ENCODE data around the gene RICTOR.

The RICTOR gene

GRCh38 chr5:39076757-39077728 lies 2.8 kb upstream of the RICTOR start:
- no peak overlapping the region for H3K27ac ChIP-seq (ENCODE audit: low read depth, low read length)

GRCh38 chr5:39076101-39076756 lies 2.0 kb upstream of the RICTOR start:
- no peaks in the 10 kb centered on the region for H3K36me3 ChIP-seq (ENCODE audit: control insufficient read depth in 5 of 5, insufficient read depth in 5 of 5, low read length in 5 of 5)
- H3K9ac ChIP-seq (ENCODE audit: low read length in 5 of 5): no peak overlapping the region
- peaks cover 0 to 29% (median 27%) of the 10 kb centered on the region in 5 donors for H3K4me1 ChIP-seq (ENCODE audit: control insufficient read depth in 5 of 5, insufficient read depth in 5 of 5, low read length in 5 of 5)
- H3K4me3 ChIP-seq (ENCODE audit: low read depth in 1 of 5, low read length in 5 of 5): no peak overlapping the region
- no peaks in the 10 kb centered on the region for H3K9me3 ChIP-seq (ENCODE audit: control insufficient read depth in 5 of 5, low read length in 5 of 5)
- H3K27ac ChIP-seq (ENCODE audit: low read depth, low read length): no peak overlapping the region
- H3K27me3 ChIP-seq (ENCODE audit: control insufficient read depth in 5 of 5, insufficient read depth in 4 of 5, low read length in 5 of 5): no peaks in the 10 kb centered on the region

More at GRCh38 chr5:39076757-39077728, 2.8 kb upstream of the RICTOR start:
- no peak overlapping the region for H3K4me3 ChIP-seq (ENCODE audit: low read depth in 1 of 5, low read length in 5 of 5)
- no peak overlapping the region for H3K9ac ChIP-seq (ENCODE audit: low read length in 5 of 5)
- no peaks in the 10 kb centered on the region for H3K27me3 ChIP-seq (ENCODE audit: control insufficient read depth in 5 of 5, insufficient read depth in 4 of 5, low read length in 5 of 5)
- peaks cover 0 to 27% (median 24%) of the 10 kb centered on the region in 5 donors for H3K4me1 ChIP-seq (ENCODE audit: control insufficient read depth in 5 of 5, insufficient read depth in 5 of 5, low read length in 5 of 5)
- no peaks in the 10 kb centered on the region for H3K36me3 ChIP-seq (ENCODE audit: control insufficient read depth in 5 of 5, insufficient read depth in 5 of 5, low read length in 5 of 5)
- no peaks in the 10 kb centered on the region for H3K9me3 ChIP-seq (ENCODE audit: control insufficient read depth in 5 of 5, low read length in 5 of 5)

- Histone ChIP-seq H3K36me3 (ENCODE audit: control insufficient read depth in 5 of 5, insufficient read depth in 5 of 5, low read length in 5 of 5) (peaks cover 0 to 3% (median 0%) of the 10 kb centered on the region in 5 donors), H3K9me3 (ENCODE audit: control insufficient read depth in 5 of 5, low read length in 5 of 5) (no peaks in the 10 kb centered on the region), H3K27me3 (ENCODE audit: control insufficient read depth in 5 of 5, insufficient read depth in 4 of 5, low read length in 5 of 5) (no peaks in the 10 kb centered on the region), H3K9ac (ENCODE audit: low read length in 5 of 5) (peak overlapping the region; percentile 21 to 98 (median 88)), H3K27ac (ENCODE audit: low read depth, low read length) (peak overlapping the region; percentile 92), H3K4me3 (ENCODE audit: low read depth in 1 of 5, low read length in 5 of 5) (peak overlapping the region; percentile 82 to 96 (median 89)), H3K4me1 (ENCODE audit: control insufficient read depth in 5 of 5, insufficient read depth in 5 of 5, low read length in 5 of 5) (peaks cover 0 to 29% (median 23%) of the 10 kb centered on the region in 5 donors)
Observed at GRCh38 chr5:39073767-39074016, 507 bp downstream of the RICTOR start.

- Histone ChIP-seq H3K4me1 (ENCODE audit: control insufficient read depth in 5 of 5, insufficient read depth in 5 of 5, low read length in 5 of 5) (peaks cover 0 to 29% (median 23%) of the 10 kb centered on the region in 5 donors), H3K27ac (ENCODE audit: low read depth, low read length) (peak overlapping the region; percentile 92), H3K36me3 (ENCODE audit: control insufficient read depth in 5 of 5, insufficient read depth in 5 of 5, low read length in 5 of 5) (peaks cover 0 to 6% (median under 1%) of the 10 kb centered on the region in 5 donors)
Observed at GRCh38 chr5:39072925-39073766, 1.1 kb downstream of the RICTOR start.

DNA sequence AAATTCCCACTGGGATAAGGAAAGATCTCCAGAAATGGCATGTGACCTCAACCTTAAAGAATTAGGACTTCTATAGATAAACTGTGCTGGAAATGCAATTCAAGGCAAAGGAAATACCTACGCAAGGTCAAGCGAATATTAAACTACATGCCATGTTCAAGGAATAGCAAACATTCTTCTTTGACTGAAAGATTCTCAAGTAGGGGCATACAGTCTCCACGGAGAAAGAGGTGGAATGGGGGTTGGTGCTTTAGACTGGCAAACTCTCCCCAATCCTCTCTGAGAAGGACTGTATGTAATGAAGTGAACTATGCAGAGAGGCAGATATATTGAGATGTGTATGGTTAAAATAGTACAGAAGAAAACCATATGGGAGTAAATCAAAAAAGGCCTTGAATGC lies 6.1 kb downstream of the RICTOR start:
- Histone ChIP-seq H3K36me3 (ENCODE audit: control insufficient read depth in 5 of 5, insufficient read depth in 5 of 5, low read length in 5 of 5) (peaks cover 3 to 20% (median 11%) of the 10 kb centered on the region in 5 donors), H3K4me3 (ENCODE audit: low read depth in 1 of 5, low read length in 5 of 5) (no peak overlapping the region), H3K27me3 (ENCODE audit: control insufficient read depth in 5 of 5, insufficient read depth in 4 of 5, low read length in 5 of 5) (no peaks in the 10 kb centered on the region), H3K27ac (ENCODE audit: low read depth, low read length) (no peak overlapping the region), H3K9ac (ENCODE audit: low read length in 5 of 5) (no peak overlapping the region), H3K4me1 (ENCODE audit: control insufficient read depth in 5 of 5, insufficient read depth in 5 of 5, low read length in 5 of 5) (peaks cover 0 to 16% (median 9%) of the 10 kb centered on the region in 5 donors), H3K9me3 (ENCODE audit: control insufficient read depth in 5 of 5, low read length in 5 of 5) (peaks cover 0 to 7% (median 0%) of the 10 kb centered on the region in 5 donors)

More at GRCh38 chr5:39072925-39073766, 1.1 kb downstream of the RICTOR start:
- peak overlapping the region; percentile 82 to 96 (median 89) for H3K4me3 ChIP-seq (ENCODE audit: low read depth in 1 of 5, low read length in 5 of 5)
- no peaks in the 10 kb centered on the region for H3K27me3 ChIP-seq (ENCODE audit: control insufficient read depth in 5 of 5, insufficient read depth in 4 of 5, low read length in 5 of 5)
- H3K9me3 ChIP-seq (ENCODE audit: control insufficient read depth in 5 of 5, low read length in 5 of 5): no peaks in the 10 kb centered on the region
- H3K9ac ChIP-seq (ENCODE audit: low read length in 5 of 5): peak overlapping the region; percentile 21 to 98 (median 88)

DNA sequence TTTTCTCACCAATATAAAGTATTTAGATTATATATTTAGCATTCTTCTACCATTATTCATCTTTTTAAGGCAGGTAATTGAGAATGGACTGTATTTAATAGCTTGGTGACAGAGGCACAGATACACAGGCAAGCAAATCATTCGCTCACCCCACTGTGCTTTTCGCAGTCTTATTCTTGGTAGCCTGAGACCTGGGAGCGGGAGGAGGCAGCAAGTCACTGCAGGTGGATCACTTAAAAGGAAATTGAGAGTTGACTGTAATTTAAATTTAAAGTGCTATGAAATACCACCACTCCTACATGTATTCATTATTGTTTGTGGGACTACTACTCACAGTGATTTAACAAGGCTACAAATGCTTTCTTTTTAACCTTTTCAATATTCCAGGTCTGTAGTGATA lies 9.7 kb downstream of the RICTOR start:
- Histone ChIP-seq H3K27me3 (ENCODE audit: control insufficient read depth in 5 of 5, insufficient read depth in 4 of 5, low read length in 5 of 5) (no peaks in the 10 kb centered on the region), H3K4me1 (ENCODE audit: control insufficient read depth in 5 of 5, insufficient read depth in 5 of 5, low read length in 5 of 5) (peaks cover 0 to 7% (median 4%) of the 10 kb centered on the region in 5 donors), H3K36me3 (ENCODE audit: control insufficient read depth in 5 of 5, insufficient read depth in 5 of 5, low read length in 5 of 5) (peaks cover 3 to 20% (median 11%) of the 10 kb centered on the region in 5 donors), H3K9ac (ENCODE audit: low read length in 5 of 5) (no peak overlapping the region), H3K9me3 (ENCODE audit: control insufficient read depth in 5 of 5, low read length in 5 of 5) (peaks cover 0 to 7% (median 0%) of the 10 kb centered on the region in 5 donors), H3K4me3 (ENCODE audit: low read depth in 1 of 5, low read length in 5 of 5) (no peak overlapping the region), H3K27ac (ENCODE audit: low read depth, low read length) (no peak overlapping the region)

DNA sequence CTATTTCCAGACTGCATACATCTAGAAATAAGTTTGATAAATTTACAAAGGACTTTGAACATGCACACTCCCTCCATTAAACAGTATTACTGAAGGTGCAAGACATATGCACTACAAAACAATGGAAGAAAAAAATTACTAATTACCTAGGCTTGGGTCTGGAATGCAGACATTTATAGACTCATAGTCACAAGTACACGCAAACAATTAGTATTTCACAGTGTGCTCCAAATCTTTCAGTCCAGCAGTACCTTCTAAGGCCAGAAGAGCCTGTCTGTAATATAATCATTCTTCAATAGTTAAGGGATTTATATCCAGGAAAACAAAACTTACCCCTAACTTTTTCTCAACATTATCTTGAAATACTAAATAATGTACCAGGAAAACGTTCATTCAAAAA lies 11.2 kb downstream of the RICTOR start:
- H3K9me3 ChIP-seq (ENCODE audit: control insufficient read depth in 5 of 5, low read length in 5 of 5): peaks cover 0 to 7% (median 0%) of the 10 kb centered on the region in 5 donors

DNA sequence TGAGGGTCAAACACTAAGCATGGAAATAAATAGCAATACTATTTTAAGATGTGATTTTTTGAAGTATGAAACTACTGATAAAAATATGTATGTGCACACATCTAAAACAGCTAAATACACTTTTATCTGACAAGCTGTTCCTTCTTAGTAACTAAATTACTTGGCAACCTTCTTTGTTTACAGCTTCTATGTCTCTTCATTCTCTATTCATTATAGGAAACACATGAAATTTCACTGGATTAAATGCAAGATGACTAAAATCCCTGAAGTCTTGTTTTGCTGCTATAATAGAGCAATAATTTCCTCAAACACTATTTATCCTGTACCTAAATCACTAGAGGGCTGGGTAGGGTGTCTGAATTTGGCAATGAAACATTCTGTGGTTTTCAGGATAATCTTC lies 11.7 kb downstream of the RICTOR start:
- peaks cover 3 to 14% (median 8%) of the 10 kb centered on the region in 5 donors for H3K36me3 ChIP-seq (ENCODE audit: control insufficient read depth in 5 of 5, insufficient read depth in 5 of 5, low read length in 5 of 5)
- no peak overlapping the region for H3K4me3 ChIP-seq (ENCODE audit: low read depth in 1 of 5, low read length in 5 of 5)
- H3K9me3 ChIP-seq (ENCODE audit: control insufficient read depth in 5 of 5, low read length in 5 of 5): peaks cover 0 to 7% (median 0%) of the 10 kb centered on the region in 5 donors
- H3K9ac ChIP-seq (ENCODE audit: low read length in 5 of 5): no peak overlapping the region
- no peak overlapping the region for H3K27ac ChIP-seq (ENCODE audit: low read depth, low read length)
- H3K27me3 ChIP-seq (ENCODE audit: control insufficient read depth in 5 of 5, insufficient read depth in 4 of 5, low read length in 5 of 5): no peaks in the 10 kb centered on the region
- peaks cover 0 to 25% (median 16%) of the 10 kb centered on the region in 5 donors for H3K4me1 ChIP-seq (ENCODE audit: control insufficient read depth in 5 of 5, insufficient read depth in 5 of 5, low read length in 5 of 5)

More for the DNA sequence above, 11.2 kb downstream of the RICTOR start:
- no peak overlapping the region for H3K4me3 ChIP-seq (ENCODE audit: low read depth in 1 of 5, low read length in 5 of 5)
- peaks cover 3 to 14% (median 9%) of the 10 kb centered on the region in 5 donors for H3K36me3 ChIP-seq (ENCODE audit: control insufficient read depth in 5 of 5, insufficient read depth in 5 of 5, low read length in 5 of 5)
- peaks cover 0 to 20% (median 16%) of the 10 kb centered on the region in 5 donors for H3K4me1 ChIP-seq (ENCODE audit: control insufficient read depth in 5 of 5, insufficient read depth in 5 of 5, low read length in 5 of 5)
- no peak overlapping the region for H3K27ac ChIP-seq (ENCODE audit: low read depth, low read length)
- no peaks in the 10 kb centered on the region for H3K27me3 ChIP-seq (ENCODE audit: control insufficient read depth in 5 of 5, insufficient read depth in 4 of 5, low read length in 5 of 5)
- H3K9ac ChIP-seq (ENCODE audit: low read length in 5 of 5): no peak overlapping the region

DNA sequence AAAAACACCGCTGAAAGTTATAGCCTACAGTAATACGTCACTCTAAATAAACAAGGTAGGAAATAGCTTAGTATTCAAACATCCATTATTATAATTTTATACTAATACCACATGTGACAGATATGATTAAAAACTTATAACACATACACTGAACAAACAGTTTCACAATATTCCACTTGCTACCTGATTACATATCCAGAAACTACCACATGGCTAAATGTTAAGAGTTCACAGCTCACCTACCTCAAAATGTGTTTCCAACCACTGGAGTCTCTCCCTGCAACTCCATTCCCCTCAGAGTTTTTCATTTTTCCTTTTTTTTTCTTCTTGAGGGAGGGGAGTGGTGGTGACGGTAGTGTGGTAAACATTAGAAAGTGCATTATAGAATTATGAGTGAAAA lies 12.1 kb downstream of the RICTOR start:
- H3K9ac ChIP-seq (ENCODE audit: low read length in 5 of 5): no peak overlapping the region
- H3K4me3 ChIP-seq (ENCODE audit: low read depth in 1 of 5, low read length in 5 of 5): no peak overlapping the region
- no peak overlapping the region for H3K27ac ChIP-seq (ENCODE audit: low read depth, low read length)
- H3K27me3 ChIP-seq (ENCODE audit: control insufficient read depth in 5 of 5, insufficient read depth in 4 of 5, low read length in 5 of 5): no peaks in the 10 kb centered on the region
- H3K9me3 ChIP-seq (ENCODE audit: control insufficient read depth in 5 of 5, low read length in 5 of 5): peaks cover 0 to 7% (median 0%) of the 10 kb centered on the region in 5 donors
- peaks cover 0 to 25% (median 16%) of the 10 kb centered on the region in 5 donors for H3K4me1 ChIP-seq (ENCODE audit: control insufficient read depth in 5 of 5, insufficient read depth in 5 of 5, low read length in 5 of 5)
- peaks cover 3 to 12% (median 8%) of the 10 kb centered on the region in 5 donors for H3K36me3 ChIP-seq (ENCODE audit: control insufficient read depth in 5 of 5, insufficient read depth in 5 of 5, low read length in 5 of 5)
